Activated CD4-positive, alpha-beta T cell treated with anti-CD3 and anti-CD28 coated beads, Interleukin-2, amount 50 U/mL, for 1 hour (primary cell): ENCODE results near the gene TBX4.

ENCODE experiments used
- DNase-seq: peaks from one replicate; pipeline ENCODE4 v3.0.0-alpha.2; 2020

TBX4 gene

GRCh38 chr17:61534414-61534813 is 82.2 kb downstream of the TBX4 start:
- DNase-seq = no peak
